NB4 (cell line): ENCODE results near the gene DTNB.

Experiments used
- POLR2A ChIP-seq: IDR thresholded peaks from 2 replicates; pipeline ENCODE4 v1.6.1; 2011; ENCODE audit warnings: mild to moderate bottlenecking; ENCODE audit not compliant: insufficient read length; ENCODE audit errors: extremely low read depth
- TF ChIP-seq, protein P1 (sequence below): IDR thresholded peaks from one replicate; pipeline ENCODE4 v1.5.1; 2012; ENCODE audit warnings: low read depth, low read length

DNA sequence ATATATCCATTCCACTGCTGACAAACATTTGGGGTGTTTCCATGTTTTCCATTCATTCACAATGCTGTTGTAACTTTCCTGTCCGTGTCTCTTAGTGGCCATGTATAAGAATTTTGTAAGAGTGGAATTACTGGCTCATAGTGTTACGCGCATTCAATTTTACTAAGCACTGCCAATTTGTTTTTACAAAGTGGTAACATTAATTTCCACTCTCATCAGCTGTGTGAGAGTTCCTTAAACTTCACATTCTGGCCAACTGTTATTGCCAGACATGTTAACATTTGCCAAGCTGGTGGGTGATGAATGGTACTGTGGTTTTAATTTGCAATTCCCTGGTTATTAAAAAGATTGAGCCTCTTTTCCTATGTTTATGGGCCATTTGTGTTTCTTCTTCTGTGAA is 134.2 kb downstream of the DTNB start:
- TF ChIP-seq, protein P1, sequence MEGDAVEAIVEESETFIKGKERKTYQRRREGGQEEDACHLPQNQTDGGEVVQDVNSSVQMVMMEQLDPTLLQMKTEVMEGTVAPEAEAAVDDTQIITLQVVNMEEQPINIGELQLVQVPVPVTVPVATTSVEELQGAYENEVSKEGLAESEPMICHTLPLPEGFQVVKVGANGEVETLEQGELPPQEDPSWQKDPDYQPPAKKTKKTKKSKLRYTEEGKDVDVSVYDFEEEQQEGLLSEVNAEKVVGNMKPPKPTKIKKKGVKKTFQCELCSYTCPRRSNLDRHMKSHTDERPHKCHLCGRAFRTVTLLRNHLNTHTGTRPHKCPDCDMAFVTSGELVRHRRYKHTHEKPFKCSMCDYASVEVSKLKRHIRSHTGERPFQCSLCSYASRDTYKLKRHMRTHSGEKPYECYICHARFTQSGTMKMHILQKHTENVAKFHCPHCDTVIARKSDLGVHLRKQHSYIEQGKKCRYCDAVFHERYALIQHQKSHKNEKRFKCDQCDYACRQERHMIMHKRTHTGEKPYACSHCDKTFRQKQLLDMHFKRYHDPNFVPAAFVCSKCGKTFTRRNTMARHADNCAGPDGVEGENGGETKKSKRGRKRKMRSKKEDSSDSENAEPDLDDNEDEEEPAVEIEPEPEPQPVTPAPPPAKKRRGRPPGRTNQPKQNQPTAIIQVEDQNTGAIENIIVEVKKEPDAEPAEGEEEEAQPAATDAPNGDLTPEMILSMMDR = no peak
- no peak for TF ChIP-seq POLR2A
